H1 (cell line): ENCODE results near the gene LRIT2. TPM values are rescaled to one million over a fixed set of nuclear protein-coding genes. Genes with fewer than 3 reads are reported as not detected.

ENCODE experiments used
- BRCA1 ChIP-seq: IDR thresholded peaks from 2 replicates; pipeline ENCODE4 v1.6.1; 2012; ENCODE audit warnings: low read depth, low read length, improper control_type of control experiment
- HDAC6 ChIP-seq: IDR thresholded peaks from one replicate; pipeline ENCODE4 v1.7.1; 2012; ENCODE audit warnings: low read depth, mild to moderate bottlenecking, inconsistent platforms, low read length, moderate library complexity
- MAFK ChIP-seq: IDR thresholded peaks from 2 replicates; pipeline ENCODE4 v1.6.1; 2012; ENCODE audit warnings: low read depth, mild to moderate bottlenecking, improper control_type of control experiment, low read length
- polyA plus RNA-seq, 7 experiments: library from polyadenylated mRNA; depleted of rRNA in 3 of 7; stranded (reverse) in 5 of 7; unstranded in 2 of 7; fragments of >200 nt in 5 of 7; fragments of 200-250 nt in 2 of 7; gene quantifications; 1 replicate in 5 of 7; 2 replicates in 1 of 7; 4 replicates in 1 of 7; pipeline versions ENCODE4 v1.2.1 to v1.2.3, GENCODE V29; 2011 to 2013; ENCODE audit warnings: missing spikeins in 2 of 7, mixed read lengths in 2 of 7
- total RNA-seq: library from RNA; stranded (reverse); fragmentation: NEBNext Ultra II Directional; extraction: Animal tissue kit (Norgen Biotek cat#: 25700); gene quantifications from 2 replicates; pipeline ENCODE4 v1.2.1, GENCODE V29; 2021
- TF ChIP-seq, protein P1 (sequence below), 3 experiments: IDR thresholded peaks; 1 replicate in 2 of 3; 2 replicates in 1 of 3; pipeline versions ENCODE4 v1.5.1 to v1.6.1; 2011; ENCODE audit warnings: low read length in 3 of 3, mild to moderate bottlenecking in 3 of 3, inconsistent platforms in 2 of 3, low read depth in 1 of 3, moderate library complexity in 1 of 3; ENCODE audit not compliant: insufficient read depth in 1 of 3; ENCODE audit errors: control extremely low read depth in 1 of 3

LRIT2 gene
- total and polyA plus RNA-seq, 2 of the 8 experiments (the other 6 are each of a cell fraction or from before 2014, with no cell fraction given), result not detected

DNA sequence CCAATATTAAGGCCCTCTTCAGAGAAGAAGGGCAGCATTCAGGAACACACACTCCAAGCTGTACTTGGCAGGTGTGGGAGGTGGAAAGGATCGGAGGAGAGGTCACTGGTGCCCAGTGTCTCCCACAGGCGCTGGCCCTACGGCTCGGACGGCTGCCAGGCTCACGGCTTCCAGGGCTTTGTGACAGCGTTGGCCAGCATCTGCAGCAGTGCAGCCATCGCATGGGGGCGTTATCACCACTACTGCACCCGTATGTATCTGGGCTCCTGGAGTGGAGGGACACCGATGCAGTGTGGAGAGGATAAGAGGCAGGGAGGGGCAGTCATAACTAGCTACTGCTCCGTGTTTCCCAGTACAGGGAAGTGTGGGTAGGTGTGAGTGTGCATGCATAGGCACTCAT lies 23.4 kb upstream of the LRIT2 start (continued):
- TF ChIP-seq, protein P1, sequence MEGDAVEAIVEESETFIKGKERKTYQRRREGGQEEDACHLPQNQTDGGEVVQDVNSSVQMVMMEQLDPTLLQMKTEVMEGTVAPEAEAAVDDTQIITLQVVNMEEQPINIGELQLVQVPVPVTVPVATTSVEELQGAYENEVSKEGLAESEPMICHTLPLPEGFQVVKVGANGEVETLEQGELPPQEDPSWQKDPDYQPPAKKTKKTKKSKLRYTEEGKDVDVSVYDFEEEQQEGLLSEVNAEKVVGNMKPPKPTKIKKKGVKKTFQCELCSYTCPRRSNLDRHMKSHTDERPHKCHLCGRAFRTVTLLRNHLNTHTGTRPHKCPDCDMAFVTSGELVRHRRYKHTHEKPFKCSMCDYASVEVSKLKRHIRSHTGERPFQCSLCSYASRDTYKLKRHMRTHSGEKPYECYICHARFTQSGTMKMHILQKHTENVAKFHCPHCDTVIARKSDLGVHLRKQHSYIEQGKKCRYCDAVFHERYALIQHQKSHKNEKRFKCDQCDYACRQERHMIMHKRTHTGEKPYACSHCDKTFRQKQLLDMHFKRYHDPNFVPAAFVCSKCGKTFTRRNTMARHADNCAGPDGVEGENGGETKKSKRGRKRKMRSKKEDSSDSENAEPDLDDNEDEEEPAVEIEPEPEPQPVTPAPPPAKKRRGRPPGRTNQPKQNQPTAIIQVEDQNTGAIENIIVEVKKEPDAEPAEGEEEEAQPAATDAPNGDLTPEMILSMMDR (IDR thresholded peaks at IDR 0.05; ENCODE audit: control extremely low read depth in 1 of 3, insufficient read depth in 1 of 3, low read depth in 1 of 3, low read length in 3 of 3), result no peak
- TF ChIP-seq MAFK, result no peak
- no peak for TF ChIP-seq BRCA1
- TF ChIP-seq HDAC6, result no peak
